22Rv1 (cell line): ENCODE data around the gene CNKSR3.

Experiments
- ZFX ChIP-seq: fragments of 450-650 bp; IDR thresholded peaks from 2 replicates; pipeline ENCODE4 v1.6.1; 2017; ENCODE audit warnings: antibody characterized with exemption, borderline replicate concordance
- TF ChIP-seq, protein P1 (sequence below): fragments of 450-650 bp; IDR thresholded peaks from 2 replicates; pipeline ENCODE4 v1.5.1; 2017; ENCODE audit warnings: mild to moderate bottlenecking

DNA sequence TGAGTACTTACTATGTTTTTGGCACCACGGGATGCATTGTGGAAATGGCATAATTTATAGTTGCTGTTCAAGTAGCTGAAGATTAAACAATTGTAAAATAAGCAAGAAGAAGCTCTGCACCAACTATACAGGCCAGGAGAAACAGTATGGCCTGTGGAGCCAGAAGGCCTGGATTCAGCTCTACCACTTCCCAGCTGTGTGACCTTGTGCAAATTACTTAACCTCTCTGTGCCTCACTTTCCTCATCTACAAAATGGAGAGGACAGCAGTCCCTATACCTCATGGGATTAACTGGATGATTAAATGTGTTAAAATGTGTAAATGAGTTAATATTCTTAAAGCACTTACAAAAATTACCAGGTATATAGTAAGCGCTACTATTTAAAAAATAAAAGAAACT lies 49.1 kb downstream of the CNKSR3 start:
- TF ChIP-seq, protein P1, sequence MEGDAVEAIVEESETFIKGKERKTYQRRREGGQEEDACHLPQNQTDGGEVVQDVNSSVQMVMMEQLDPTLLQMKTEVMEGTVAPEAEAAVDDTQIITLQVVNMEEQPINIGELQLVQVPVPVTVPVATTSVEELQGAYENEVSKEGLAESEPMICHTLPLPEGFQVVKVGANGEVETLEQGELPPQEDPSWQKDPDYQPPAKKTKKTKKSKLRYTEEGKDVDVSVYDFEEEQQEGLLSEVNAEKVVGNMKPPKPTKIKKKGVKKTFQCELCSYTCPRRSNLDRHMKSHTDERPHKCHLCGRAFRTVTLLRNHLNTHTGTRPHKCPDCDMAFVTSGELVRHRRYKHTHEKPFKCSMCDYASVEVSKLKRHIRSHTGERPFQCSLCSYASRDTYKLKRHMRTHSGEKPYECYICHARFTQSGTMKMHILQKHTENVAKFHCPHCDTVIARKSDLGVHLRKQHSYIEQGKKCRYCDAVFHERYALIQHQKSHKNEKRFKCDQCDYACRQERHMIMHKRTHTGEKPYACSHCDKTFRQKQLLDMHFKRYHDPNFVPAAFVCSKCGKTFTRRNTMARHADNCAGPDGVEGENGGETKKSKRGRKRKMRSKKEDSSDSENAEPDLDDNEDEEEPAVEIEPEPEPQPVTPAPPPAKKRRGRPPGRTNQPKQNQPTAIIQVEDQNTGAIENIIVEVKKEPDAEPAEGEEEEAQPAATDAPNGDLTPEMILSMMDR: no peak
- no peak for TF ChIP-seq ZFX
